NCI-H1694 (cell line): ENCODE data around the gene PLEKHD1.
A peak's percentile ranks its signal among the peaks of the same experiment; 100 is the strongest.

ENCODE experiments used
- DNase-seq: peaks from one replicate; lab custom pipeline; 2025; lab: John Stamatoyannopoulos, UW

The PLEKHD1 gene

GRCh38 chr14:69518289-69519101 lies 34.0 kb downstream of the PLEKHD1 start:
- no peak for DNase-seq

- no peak for DNase-seq
These were observed 34.9 kb downstream of the PLEKHD1 start for GRCh38 chr14:69519204-69520100.

GRCh38 chr14:69522026-69522425 lies 37.5 kb downstream of the PLEKHD1 start:
- no peak for DNase-seq

- no peak for DNase-seq
These were observed 41.4 kb downstream of the PLEKHD1 start for GRCh38 chr14:69525896-69526295.

- DNase-seq, result no peak
These were observed 43.1 kb downstream of the PLEKHD1 start for GRCh38 chr14:69527635-69528034.

- no peak for DNase-seq
These were observed 43.6 kb downstream of the PLEKHD1 start for GRCh38 chr14:69528143-69528542.

GRCh38 chr14:69528930-69529329 lies 44.4 kb downstream of the PLEKHD1 start:
- DNase-seq, result no peak

- DNase-seq, result no peak
These were observed 45.0 kb downstream of the PLEKHD1 start for GRCh38 chr14:69529563-69529962.

GRCh38 chr14:69530095-69530494 lies 45.6 kb downstream of the PLEKHD1 start:
- no peak for DNase-seq

GRCh38 chr14:69531135-69531534 lies 46.6 kb downstream of the PLEKHD1 start:
- DNase-seq, result no peak

GRCh38 chr14:69532561-69533340 lies 48.2 kb downstream of the PLEKHD1 start:
- no peak for DNase-seq

GRCh38 chr14:69535230-69535848 lies 50.8 kb downstream of the PLEKHD1 start:
- peak; percentile 86 for DNase-seq

- DNase-seq, result no peak
These were observed 52.4 kb downstream of the PLEKHD1 start for GRCh38 chr14:69536971-69537370.

- no peak for DNase-seq
These were observed 53.4 kb downstream of the PLEKHD1 start for GRCh38 chr14:69537900-69538299.

- no peak for DNase-seq
These were observed 54.2 kb downstream of the PLEKHD1 start for GRCh38 chr14:69538766-69539165.

- no peak for DNase-seq
These were observed 55.3 kb downstream of the PLEKHD1 start for GRCh38 chr14:69539631-69540410.

- DNase-seq, result no peak
These were observed 56.3 kb downstream of the PLEKHD1 start for GRCh38 chr14:69540654-69541335.

GRCh38 chr14:69542311-69542710 lies 57.8 kb downstream of the PLEKHD1 start:
- no peak for DNase-seq

- DNase-seq, result no peak
These were observed 59.0 kb downstream of the PLEKHD1 start for GRCh38 chr14:69543341-69544115.
